ENCODE results near the gene SANBR.

The SANBR gene

DNA sequence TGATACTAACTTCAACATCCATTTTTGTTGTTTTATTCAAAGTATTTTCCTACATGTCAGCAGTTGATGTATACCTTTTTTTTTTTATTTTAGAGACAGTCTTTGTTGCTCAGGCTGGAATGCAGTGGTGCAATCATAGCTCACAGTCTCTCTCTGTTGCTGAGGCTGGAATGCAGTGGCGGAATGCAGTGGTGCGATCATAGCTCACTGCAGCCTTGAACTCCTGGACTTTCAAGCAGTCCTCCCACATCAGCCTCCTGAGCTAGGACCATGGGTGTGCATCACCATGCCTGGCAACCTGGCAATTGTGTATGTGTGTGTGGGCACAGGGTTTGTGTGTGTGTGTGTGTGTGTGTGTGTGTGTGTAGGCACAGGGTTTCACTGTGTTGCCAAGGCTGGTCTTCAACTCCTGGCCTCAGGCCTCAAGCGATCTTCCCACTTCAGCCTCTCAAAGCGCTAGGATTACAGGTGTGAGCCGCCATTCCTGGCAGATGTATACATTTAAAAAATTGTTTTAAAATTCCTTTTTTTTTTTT is 24.8 kb downstream of the SANBR start:
- no peak for DNase-seq

DNA sequence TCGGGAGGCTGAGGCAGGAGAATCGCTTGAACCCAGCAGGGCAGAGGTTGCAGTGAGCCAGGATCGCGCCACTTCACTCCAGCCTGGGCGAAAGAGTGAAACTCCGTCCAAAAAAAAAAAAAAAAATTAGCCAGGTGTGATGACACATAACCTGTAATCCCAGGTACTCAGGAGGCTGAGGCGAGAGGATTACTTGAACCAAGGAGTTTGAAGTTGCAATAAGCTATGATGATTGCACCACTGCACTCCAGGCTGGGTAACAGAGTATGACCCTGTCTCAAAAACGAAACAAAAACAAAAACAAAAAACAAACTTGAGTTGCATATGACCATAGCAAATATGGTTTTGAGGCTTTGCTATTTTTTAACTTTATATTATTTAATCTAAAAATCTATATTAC is 25.8 kb downstream of the SANBR start:
- no peak for DNase-seq

- DNase-seq, result no peak
Observed at GRCh38 chr2:61096438-61096837, 30.8 kb downstream of the SANBR start.

DNA sequence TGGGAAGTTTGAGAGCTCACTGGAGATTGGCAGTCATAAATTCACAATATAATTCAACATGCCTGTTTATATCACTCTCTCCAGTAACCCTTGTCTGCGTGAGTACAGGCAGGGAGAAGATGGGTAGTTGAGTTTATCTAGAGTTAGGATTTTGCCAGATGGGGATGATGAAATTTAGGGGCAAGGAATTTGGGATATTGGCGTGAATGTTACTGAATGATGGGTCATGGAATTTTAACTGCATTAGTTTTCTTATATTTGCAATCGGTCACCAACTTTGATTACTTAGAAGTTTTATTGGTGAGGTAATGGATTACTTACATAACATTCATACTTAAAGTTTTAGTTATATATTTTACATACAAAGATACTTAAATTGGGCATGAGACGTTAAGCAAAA is 35.1 kb downstream of the SANBR start:
- DNase-seq, result no peak

DNA sequence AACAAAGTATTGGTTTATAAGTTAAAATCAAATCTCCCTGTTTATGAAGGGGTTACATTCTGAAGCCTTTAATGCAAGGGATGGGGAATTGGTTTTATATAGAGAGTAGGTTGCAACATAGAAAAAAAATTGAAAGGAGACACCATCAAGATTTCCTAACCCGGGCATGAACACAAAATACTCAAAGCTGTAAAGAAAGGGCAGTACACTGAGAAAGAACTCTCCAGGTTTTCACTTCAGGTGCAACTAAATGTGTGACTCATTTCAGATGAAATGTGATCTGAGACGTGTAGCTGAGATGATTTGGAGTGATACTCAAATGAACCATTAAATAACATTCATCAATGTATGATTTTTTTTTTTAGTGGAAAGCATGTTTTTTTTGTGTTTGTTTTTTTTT is 43.6 kb downstream of the SANBR start:
- no peak for DNase-seq

- no peak for DNase-seq
Observed at GRCh38 chr2:61111708-61112107, 46.0 kb downstream of the SANBR start.

DNA sequence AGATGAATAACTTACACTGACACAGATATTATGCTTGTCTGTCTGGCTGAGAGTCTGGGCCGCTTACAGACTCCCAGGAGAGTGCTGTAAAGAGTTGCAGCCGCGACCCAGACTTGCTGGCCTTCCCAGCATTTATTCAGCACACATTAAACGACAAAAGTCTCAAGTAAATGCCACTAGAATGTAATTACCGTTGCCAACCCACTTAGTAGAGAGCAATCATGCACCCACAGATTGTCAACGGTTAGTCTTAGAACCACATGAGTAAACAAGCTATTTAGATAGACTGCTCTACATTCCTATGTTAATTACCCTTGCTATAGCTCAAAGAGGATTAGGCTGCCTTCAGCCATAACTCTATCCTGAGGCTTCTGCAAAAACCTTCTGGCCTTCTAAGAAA is 48.5 kb downstream of the SANBR start:
- DNase-seq, result no peak
